Ishikawa (cell line): Measurements from ENCODE around the gene CPED1.

Experiments used
- CEBPB ChIP-seq: IDR thresholded peaks from 2 replicates; pipeline ENCODE4 v1.6.1; 2012
- EGR1 ChIP-seq: IDR thresholded peaks from 2 replicates; pipeline ENCODE4 v1.6.1; 2012
- EP300 ChIP-seq: IDR thresholded peaks from 2 replicates; pipeline ENCODE4 v1.6.1; 2012; ENCODE audit warnings: borderline replicate concordance
- RAD21 ChIP-seq: IDR thresholded peaks from 2 replicates; pipeline ENCODE4 v1.6.1; 2012; ENCODE audit warnings: low read depth
- TAF1 ChIP-seq: IDR thresholded peaks from 2 replicates; pipeline ENCODE4 v1.6.1; 2012; ENCODE audit warnings: low read depth, mild to moderate bottlenecking
- TEAD4 ChIP-seq: IDR thresholded peaks from 2 replicates; pipeline ENCODE4 v1.6.1; 2012
- TF ChIP-seq, protein P1 (sequence below): IDR thresholded peaks from 2 replicates; pipeline ENCODE4 v1.6.1; 2012

DNA sequence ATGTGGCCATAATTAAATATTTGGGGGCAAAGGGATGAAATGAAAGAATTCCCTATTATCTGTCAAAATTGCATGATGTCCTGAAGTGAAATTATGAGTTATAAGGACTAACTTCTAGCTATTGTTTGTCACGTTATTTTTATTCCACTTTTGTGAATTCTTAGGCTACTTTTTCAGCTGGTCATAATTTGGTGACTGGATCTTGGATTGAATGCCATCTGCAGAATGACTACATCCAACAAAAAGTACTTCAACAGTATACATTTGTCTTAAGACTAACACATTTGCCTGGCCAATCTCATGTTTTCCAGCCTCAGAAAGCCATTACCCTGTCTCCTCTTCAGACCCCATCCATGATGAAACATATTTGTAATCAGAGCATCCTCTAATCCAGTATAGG lies 292.1 kb downstream of the CPED1 start:
- no peak for TF ChIP-seq TAF1
- no peak for TF ChIP-seq EGR1
- no peak for TF ChIP-seq RAD21
- no peak for TF ChIP-seq EP300
- no peak for TF ChIP-seq CEBPB
- TF ChIP-seq, protein P1, sequence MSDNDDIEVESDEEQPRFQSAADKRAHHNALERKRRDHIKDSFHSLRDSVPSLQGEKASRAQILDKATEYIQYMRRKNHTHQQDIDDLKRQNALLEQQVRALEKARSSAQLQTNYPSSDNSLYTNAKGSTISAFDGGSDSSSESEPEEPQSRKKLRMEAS = no peak
- TF ChIP-seq TEAD4 = no peak
